GM12872 (cell line): ENCODE data around the gene NR4A3.

Experiments used
- CTCF ChIP-seq: IDR thresholded peaks from 3 replicates; pipeline ENCODE4 v1.5.1; 2011; ENCODE audit warnings: low read depth, mild to moderate bottlenecking, low read length, moderate library complexity; ENCODE audit not compliant: insufficient read depth

Gene NR4A3

GRCh38 chr9:99840072-99840471 lies 18.4 kb downstream of the NR4A3 start:
- no peak for TF ChIP-seq CTCF

GRCh38 chr9:99845063-99845462 lies 23.4 kb downstream of the NR4A3 start:
- TF ChIP-seq CTCF, result no peak

- TF ChIP-seq CTCF, result no peak
Observed at GRCh38 chr9:99848447-99848846, 26.8 kb downstream of the NR4A3 start.

- TF ChIP-seq CTCF, result no peak
Observed at GRCh38 chr9:99850736-99851499, 29.2 kb downstream of the NR4A3 start.

- no peak for TF ChIP-seq CTCF
Observed at GRCh38 chr9:99851500-99851822, 29.8 kb downstream of the NR4A3 start.

GRCh38 chr9:99852617-99853016 lies 30.9 kb downstream of the NR4A3 start:
- TF ChIP-seq CTCF, result no peak

GRCh38 chr9:99855467-99856176 lies 33.9 kb downstream of the NR4A3 start:
- 0 out of 3 replicates have a peak, but pooled peaks have one; percentile 16 for TF ChIP-seq CTCF
